ENCODE data around the gene NEMP1. TPM values are rescaled to one million over a fixed set of nuclear protein-coding genes. Genes with fewer than 3 reads are reported as not detected.

Gene NEMP1, protein sequence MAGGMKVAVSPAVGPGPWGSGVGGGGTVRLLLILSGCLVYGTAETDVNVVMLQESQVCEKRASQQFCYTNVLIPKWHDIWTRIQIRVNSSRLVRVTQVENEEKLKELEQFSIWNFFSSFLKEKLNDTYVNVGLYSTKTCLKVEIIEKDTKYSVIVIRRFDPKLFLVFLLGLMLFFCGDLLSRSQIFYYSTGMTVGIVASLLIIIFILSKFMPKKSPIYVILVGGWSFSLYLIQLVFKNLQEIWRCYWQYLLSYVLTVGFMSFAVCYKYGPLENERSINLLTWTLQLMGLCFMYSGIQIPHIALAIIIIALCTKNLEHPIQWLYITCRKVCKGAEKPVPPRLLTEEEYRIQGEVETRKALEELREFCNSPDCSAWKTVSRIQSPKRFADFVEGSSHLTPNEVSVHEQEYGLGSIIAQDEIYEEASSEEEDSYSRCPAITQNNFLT
- total RNA-seq, result 8.5 and 15.5 TPM in 2 replicates

DNA sequence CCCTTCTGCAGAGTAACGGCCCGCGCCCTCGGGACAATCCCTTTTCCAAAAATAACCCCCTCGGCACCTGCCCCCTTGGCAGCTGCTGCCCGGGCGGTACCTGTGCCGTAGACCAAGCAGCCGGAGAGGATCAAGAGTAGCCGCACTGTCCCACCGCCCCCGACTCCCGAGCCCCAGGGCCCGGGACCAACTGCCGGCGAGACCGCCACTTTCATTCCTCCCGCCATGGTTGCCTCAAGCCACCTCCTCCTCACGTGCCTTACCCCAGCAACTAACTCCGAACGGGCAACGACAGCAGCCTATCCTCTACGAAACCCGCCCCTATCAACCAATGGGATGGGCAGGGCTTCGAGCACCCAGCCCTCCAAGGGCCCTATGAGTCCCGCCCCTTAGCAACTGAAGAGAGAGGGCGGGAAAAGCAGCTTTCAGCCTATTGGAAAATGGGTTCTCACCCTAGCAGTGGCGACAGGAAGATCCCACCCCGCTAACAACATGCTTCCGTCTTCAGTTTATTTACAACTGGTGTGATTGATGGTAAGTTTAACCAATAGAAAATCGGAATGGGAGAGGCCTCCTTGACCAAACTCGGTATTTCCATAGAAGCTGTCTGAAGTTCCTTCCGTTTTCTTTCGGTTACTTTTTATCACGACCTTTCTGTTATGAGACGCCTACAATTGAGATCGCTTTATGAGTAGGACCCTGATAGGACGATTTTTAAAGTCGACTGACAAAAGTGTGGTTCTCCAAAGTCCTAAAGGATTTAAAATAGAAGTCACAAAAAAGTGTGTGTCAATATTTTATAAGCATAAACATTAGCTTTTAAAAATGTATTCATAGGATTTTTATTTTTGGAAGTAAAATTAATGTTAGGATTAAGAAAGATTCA lies at the start of gene NEMP1:
Gene NEMP1, minus strand, starts transcription at position 273 of the 886 bp plus-strand sequence. Its CDS starts 46 bp downstream, at position 227.

GRCh38 chr12:57127726-57128518 lies 49.3 kb upstream of the NEMP1 start, which contains the start of gene LRP1:
TSS of gene LRP1 (plus strand) at chr12:57128483. CDS start at chr12:57128965, 482 bp downstream.

GRCh38 chr12:57111031-57111734 lies 32.6 kb upstream of the NEMP1 start, which contains the start of gene STAT6:
TSS of gene STAT6 (minus strand) at chr12:57111362. CDS start at chr12:57108278, 3,084 bp downstream.

DNA sequence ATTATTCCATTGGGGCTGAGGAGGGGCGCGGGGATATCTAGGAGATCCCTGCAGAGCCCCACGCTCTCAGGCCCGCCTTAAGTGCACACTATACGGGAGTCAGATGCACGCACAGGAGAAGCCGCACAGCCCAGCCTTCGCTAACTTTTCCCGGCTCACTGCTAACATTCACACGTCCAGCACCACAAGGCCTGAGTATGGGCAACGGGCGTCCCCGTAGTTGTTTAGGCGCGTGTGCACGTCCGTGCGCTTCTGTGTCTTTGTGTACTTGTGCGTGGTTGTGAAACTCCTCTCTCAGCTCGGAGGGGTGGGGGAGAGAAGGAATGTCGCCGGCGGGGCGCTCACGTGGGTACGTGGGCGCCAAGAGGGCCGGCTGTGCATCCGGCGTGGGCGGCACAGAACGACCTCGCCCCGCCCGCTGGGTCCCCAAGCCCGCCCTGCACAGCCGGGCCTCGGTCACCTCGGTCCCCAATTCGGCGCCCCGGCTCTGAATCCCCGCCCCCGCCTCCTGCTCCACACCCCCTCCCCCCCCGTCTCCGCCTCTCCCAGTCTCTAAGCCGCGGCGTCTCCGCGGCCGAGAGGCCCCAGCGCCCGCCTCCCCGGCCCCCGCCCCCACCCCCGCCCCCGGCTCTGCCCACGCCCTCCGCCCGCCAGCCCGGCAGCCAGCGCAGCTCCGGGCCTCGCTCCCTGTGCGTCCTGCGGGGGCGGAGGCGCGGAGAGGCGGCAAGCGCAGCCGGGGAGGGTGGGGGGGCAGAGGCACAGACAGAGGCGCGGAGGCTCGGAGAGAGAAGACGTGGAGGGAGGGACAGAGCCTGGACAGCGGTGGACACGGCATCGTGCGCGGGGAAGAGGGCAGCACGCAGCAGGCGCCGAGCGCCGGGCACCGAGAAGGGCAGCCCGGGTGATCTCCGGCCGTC lies 10.0 kb upstream of the NEMP1 start, which contains the start of gene NAB2:
Gene NAB2, plus strand, starts transcription at position 761 of the 917 bp plus-strand sequence. CDS start 158 bp downstream, outside the sequence.

DNA sequence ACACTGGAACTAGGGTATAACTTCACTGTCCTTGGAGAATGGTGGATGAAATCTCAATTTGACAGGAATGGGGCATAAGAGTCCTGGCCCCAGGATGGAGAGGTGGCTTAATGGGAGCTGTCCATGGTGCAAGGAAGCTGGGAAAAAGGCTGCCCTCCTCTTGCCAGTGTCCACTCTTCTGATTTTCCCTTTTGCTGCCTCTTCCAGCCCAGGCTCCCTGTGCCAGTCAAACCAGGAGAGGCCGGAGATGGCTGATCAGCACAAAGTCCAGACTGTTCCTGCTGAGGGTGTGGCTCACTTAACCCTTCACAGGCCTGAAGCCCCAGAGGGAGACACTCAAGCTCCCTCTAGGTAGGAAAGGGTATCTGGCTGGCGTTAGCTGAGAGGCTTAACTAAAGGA lies 28.7 kb downstream of the NEMP1 start, which contains the start of gene MYO1A:
Gene MYO1A, minus strand, starts transcription at position 240 of the 400 bp plus-strand sequence. CDS start 1,806 bp downstream, outside the sequence.

DNA sequence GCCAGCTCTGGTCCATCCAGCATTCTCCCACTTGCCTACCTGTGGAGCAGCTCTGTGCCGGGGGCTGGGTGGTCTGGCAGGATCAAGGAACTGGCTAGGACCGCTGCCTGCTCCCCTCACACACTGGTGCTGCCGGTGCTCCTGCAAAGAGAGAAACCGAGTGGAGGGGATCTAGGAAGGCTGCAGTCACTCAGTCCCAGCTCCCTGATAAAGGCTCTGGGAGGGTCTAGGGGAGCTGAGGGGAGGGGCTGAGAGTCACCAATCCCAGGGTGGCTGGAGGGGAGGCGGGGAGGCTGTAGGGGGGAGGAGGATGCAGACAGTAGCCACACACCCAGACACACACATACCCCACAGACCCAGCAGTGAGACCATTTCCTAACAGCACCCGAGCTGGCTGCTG lies 62.2 kb downstream of the NEMP1 start, which contains the start of gene TAC3:
Gene TAC3, minus strand, starts transcription at position 182 of the 400 bp plus-strand sequence. CDS start 732 bp downstream, outside the sequence.

GRCh38 chr12:57005980-57006808 lies 72.4 kb downstream of the NEMP1 start, which contains the start of gene ZBTB39:
TSS of gene ZBTB39 (minus strand) at chr12:57006546. CDS start at chr12:57004917, 1,629 bp downstream.

Other genes starting within 250 kb of the NEMP1 start
- not detected in 2 replicates for gene SDR9C7, start 144.4 kb downstream of the NEMP1 start, total RNA-seq
- gene RDH16, start 121.2 kb downstream of the NEMP1 start, total RNA-seq, result 0.11 and 0.13 TPM in 2 replicates
- 5.1 and 5.2 TPM in 2 replicates for gene ZBTB39, start 72.2 kb downstream of the NEMP1 start, total RNA-seq
- gene TAC3, start 62.3 kb downstream of the NEMP1 start, total RNA-seq, result not detected in 2 replicates
- gene MYO1A, start 28.7 kb downstream of the NEMP1 start, total RNA-seq, result 0.32 TPM in 1 of 2 replicates, not detected in the other
- 37.0 and 46.5 TPM in 2 replicates for gene NAB2, start 10.3 kb upstream of the NEMP1 start, total RNA-seq
- gene STAT6, start 32.6 kb upstream of the NEMP1 start, total RNA-seq, result 133 and 158 TPM in 2 replicates
- gene LRP1, start 49.7 kb upstream of the NEMP1 start, total RNA-seq, result 495 and 578 TPM in 2 replicates
- not detected in 2 replicates for gene LRP1-AS, start 68.8 kb upstream of the NEMP1 start, total RNA-seq
- 4.3 and 5.2 TPM in 2 replicates for gene NXPH4, start 138.0 kb upstream of the NEMP1 start, total RNA-seq
- 251 and 302 TPM in 2 replicates for gene SHMT2, start 150.9 kb upstream of the NEMP1 start, total RNA-seq
- gene STAC3, start 172.4 kb upstream of the NEMP1 start, total RNA-seq, result 0.54 and 0.65 TPM in 2 replicates